PFSK-1 (cell line): ENCODE results near the gene RAB4A.

Source experiments
- POLR2AphosphoS5 ChIP-seq: IDR thresholded peaks from 2 replicates; pipeline ENCODE4 v1.6.1; 2012; ENCODE audit warnings: low read depth, mild to moderate bottlenecking, control low read depth, low read length, moderate library complexity
- SIN3A ChIP-seq: IDR thresholded peaks from 2 replicates; pipeline ENCODE4 v1.6.1; 2012; ENCODE audit warnings: mild to moderate bottlenecking, low read length, moderate library complexity, borderline replicate concordance; ENCODE audit not compliant: insufficient read depth

GRCh38 chr1:229336345-229336744, 65.4 kb downstream of the RAB4A start:
- no peak for TF ChIP-seq SIN3A
- TF ChIP-seq POLR2AphosphoS5: no peak
